DOHH2 (cell line): ENCODE results near the gene ALK.

Experiments used
- H3F3A ChIP-seq: fragments of 200-600 bp; sonication (generic), shearing (Covaris generic); 2 replicates; pipeline ENCODE4 v1.6.0; 2016; ENCODE audit warnings: antibody characterized with exemption, mild to moderate bottlenecking; ENCODE audit not compliant: control insufficient read depth, insufficient read depth
- H3K27ac ChIP-seq: fragments of 200-600 bp; sonication (generic); 2 replicates; pipeline ENCODE4 v1.5.1; 2014; ENCODE audit warnings: low read depth, mild to moderate bottlenecking, low read length, moderate library complexity
- H3K27me3 ChIP-seq: fragments of 200-600 bp; sonication (generic); 2 replicates; pipeline ENCODE4 v1.6.1; 2014; ENCODE audit warnings: mild to moderate bottlenecking, low read length, mixed read lengths; ENCODE audit not compliant: control insufficient read depth
- H3K36me3 ChIP-seq: fragments of 200-600 bp; sonication (generic); 2 replicates; pipeline ENCODE4 v1.6.1; 2014; ENCODE audit warnings: mild to moderate bottlenecking, low read length, moderate library complexity, mixed read lengths; ENCODE audit not compliant: control insufficient read depth
- H3K4me1 ChIP-seq: fragments of 200-600 bp; sonication (generic); 2 replicates; pipeline ENCODE4 v1.6.1; 2014; ENCODE audit warnings: mild to moderate bottlenecking, low read length, mixed read lengths; ENCODE audit not compliant: control insufficient read depth
- H3K4me2 ChIP-seq: fragments of 200-600 bp; sonication (generic); 2 replicates; pipeline ENCODE4 v1.6.0; 2014; ENCODE audit warnings: mild to moderate bottlenecking, low read length, moderate library complexity
- H3K4me3 ChIP-seq: fragments of 200-600 bp; sonication (generic); 2 replicates; pipeline ENCODE4 v1.5.1; 2014; ENCODE audit warnings: mild to moderate bottlenecking, low read length, mixed read lengths
- H3K79me2 ChIP-seq: fragments of 200-600 bp; sonication (generic); 2 replicates; pipeline ENCODE4 v1.6.1; 2014; ENCODE audit warnings: mild to moderate bottlenecking, low read length, mixed read lengths; ENCODE audit not compliant: control insufficient read depth
- H3K9me2 ChIP-seq: fragments of 200-600 bp; sonication (generic); replicated peaks from 2 replicates; pipeline ENCODE4 v1.6.1; 2014; ENCODE audit warnings: mild to moderate bottlenecking, low read length, mixed read lengths; ENCODE audit not compliant: control insufficient read depth
- H3K9me3 ChIP-seq: fragments of 200-600 bp; sonication (generic); 2 replicates; pipeline ENCODE4 v1.6.1; 2014; ENCODE audit warnings: antibody characterized with exemption, low read length, mixed read lengths; ENCODE audit not compliant: control insufficient read depth, insufficient read depth
- H4K20me1 ChIP-seq: fragments of 200-600 bp; sonication (generic); 2 replicates; pipeline ENCODE4 v1.6.0; 2014; ENCODE audit warnings: low read depth, mild to moderate bottlenecking, antibody characterized with exemption, low read length, moderate library complexity; ENCODE audit not compliant: control insufficient read depth, insufficient read depth
- EZH2phosphoT487 ChIP-seq: fragments of 200-600 bp; sonication (generic); IDR thresholded peaks from 2 replicates; pipeline ENCODE4 v1.6.1; 2017; ENCODE audit warnings: borderline replicate concordance, mild to moderate bottlenecking, antibody characterized with exemption, low read length, moderate library complexity, mixed read lengths
- TF ChIP-seq, protein P1 (sequence below): fragments of 200-600 bp; sonication (generic); IDR thresholded peaks from one replicate; pipeline ENCODE4 v1.5.1; 2014; ENCODE audit warnings: antibody characterized with exemption, mild to moderate bottlenecking, low read depth, low read length; ENCODE audit not compliant: poor library complexity, severe bottlenecking

The ALK gene

DNA sequence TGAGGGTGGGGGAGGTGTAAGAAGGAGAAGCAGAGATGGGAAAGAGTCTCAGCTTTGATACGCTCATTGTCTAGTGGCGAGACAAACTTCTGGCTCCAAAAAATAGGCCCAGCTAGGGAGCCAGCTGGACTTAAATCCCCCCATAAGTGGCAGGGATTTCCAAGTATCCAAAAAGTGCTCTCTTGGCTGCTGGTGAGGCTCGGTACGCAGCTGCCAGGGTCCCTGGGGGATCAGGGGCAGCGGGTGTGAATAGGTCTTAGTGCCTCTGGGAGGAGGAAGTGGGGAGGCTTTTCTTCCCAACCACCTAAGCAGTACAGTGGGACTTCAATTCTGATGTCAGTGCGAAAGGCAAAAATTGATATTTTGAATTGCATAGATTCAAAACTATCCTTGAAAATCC lies 73.5 kb downstream of the ALK start:
- Histone ChIP-seq H3K4me1 (no peaks in the 10 kb centered on the region), H3K27me3 (peaks cover 5% of the 10 kb centered on the region; the same call in 1 of the 2 replicates), H4K20me1 (no peaks in the 10 kb centered on the region), H3K27ac (no peak overlapping the region), H3K4me2 (no peak overlapping the region), H3K9me3 (no peaks in the 10 kb centered on the region), H3K36me3 (no peaks in the 10 kb centered on the region), H3K79me2 (no peaks in the 10 kb centered on the region), H3F3A (no peaks in the 10 kb centered on the region), H3K4me3 (no peak overlapping the region), H3K9me2 (no peaks in the 10 kb centered on the region)
- TF ChIP-seq, protein P1, sequence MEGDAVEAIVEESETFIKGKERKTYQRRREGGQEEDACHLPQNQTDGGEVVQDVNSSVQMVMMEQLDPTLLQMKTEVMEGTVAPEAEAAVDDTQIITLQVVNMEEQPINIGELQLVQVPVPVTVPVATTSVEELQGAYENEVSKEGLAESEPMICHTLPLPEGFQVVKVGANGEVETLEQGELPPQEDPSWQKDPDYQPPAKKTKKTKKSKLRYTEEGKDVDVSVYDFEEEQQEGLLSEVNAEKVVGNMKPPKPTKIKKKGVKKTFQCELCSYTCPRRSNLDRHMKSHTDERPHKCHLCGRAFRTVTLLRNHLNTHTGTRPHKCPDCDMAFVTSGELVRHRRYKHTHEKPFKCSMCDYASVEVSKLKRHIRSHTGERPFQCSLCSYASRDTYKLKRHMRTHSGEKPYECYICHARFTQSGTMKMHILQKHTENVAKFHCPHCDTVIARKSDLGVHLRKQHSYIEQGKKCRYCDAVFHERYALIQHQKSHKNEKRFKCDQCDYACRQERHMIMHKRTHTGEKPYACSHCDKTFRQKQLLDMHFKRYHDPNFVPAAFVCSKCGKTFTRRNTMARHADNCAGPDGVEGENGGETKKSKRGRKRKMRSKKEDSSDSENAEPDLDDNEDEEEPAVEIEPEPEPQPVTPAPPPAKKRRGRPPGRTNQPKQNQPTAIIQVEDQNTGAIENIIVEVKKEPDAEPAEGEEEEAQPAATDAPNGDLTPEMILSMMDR = no peak
- TF ChIP-seq EZH2phosphoT487 = no peak

DNA sequence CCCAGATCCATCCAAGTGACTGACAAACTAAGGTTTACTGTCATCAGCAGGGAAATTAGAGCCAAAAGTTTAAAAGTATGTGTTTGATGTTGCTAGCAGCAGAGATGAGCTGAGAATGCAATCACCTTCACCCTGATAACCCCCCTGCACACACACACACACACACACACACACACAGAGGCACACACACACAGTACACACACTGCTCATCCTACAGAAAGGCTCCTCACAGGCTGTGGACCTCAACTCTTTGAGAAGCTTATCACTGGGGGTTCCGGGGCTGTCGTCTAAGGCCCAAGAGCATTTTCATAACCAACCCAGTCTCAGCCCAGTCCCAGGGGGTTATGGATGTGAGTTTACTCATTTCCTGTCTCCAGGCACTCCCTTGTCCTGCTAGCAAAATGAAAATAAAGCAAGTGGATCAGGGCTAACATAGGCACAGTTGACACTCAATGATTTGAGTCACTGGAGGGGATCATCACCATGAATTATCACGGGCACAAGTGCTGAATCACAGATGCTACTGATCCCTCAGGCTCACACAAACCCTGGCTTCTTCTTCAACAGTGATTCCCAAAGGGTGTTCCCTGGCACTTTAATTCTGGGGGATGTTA lies 76.6 kb downstream of the ALK start:
- Histone ChIP-seq H3K4me1 (no peaks in the 10 kb centered on the region), H3F3A (no peaks in the 10 kb centered on the region), H3K27ac (no peak overlapping the region), H3K4me2 (no peak overlapping the region), H3K36me3 (no peaks in the 10 kb centered on the region), H3K4me3 (no peak overlapping the region), H3K27me3 (peaks cover 5% of the 10 kb centered on the region; the same call in 1 of the 2 replicates), H3K9me2 (no peaks in the 10 kb centered on the region), H4K20me1 (no peaks in the 10 kb centered on the region), H3K9me3 (no peaks in the 10 kb centered on the region), H3K79me2 (no peaks in the 10 kb centered on the region)
- TF ChIP-seq EZH2phosphoT487 = no peak

DNA sequence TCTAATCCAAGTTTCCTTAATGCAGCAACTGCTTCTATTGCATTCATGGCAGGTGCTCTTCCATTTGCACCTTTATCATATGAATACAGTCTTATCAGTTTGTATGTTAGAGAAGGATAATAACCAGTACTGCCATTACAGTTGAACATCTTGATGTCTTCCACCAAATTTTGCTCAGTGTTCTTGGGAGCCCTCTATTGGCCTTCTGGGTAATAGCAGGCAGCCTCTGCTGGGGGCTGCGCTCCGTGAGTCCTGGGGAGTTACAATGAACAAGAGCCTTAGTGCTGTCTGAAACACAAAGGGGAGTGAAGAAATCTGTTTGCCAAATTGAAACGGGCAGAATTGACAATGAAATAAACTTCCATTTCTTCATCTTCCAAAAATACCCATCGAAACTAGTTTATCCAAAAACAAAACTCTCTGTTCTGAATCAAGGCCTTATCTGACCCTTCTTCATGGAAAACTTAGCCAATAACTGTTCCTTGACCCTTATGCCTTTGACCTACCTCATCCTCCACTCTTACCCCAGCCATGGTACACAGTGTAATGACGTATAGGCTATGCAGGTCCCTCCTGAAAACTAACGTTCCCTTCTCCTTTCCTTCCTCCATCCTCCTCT lies 79.9 kb downstream of the ALK start:
- TF ChIP-seq, protein P1 = peak; percentile 90
- no peak for TF ChIP-seq EZH2phosphoT487
- no peaks in the 10 kb centered on the region; the same call in 1 of the 2 replicates for H3K27me3 ChIP-seq

DNA sequence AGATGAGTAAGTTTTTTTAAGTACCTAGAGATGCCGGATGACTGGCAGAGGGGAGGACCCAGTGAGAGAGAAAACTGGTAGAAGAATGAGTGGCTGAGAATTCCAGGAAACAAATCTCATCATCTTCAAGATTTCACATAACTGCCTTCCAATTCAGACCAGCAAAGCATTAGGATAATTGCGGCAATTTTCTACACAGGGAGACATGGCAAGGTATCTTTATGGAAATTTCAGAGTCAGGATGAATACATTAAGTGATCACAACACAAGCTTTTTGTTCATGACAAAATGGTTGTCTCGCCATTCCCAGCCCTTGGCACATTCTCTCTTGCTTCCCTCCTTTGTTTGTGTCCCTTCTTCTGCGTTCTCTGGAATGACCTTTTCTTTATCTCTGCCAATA lies 82.1 kb downstream of the ALK start:
- no peaks in the 10 kb centered on the region for H3K4me1 ChIP-seq
- no peak overlapping the region for H3K4me3 ChIP-seq
- no peaks in the 10 kb centered on the region for H3F3A ChIP-seq
- TF ChIP-seq, protein P1 = no peak
- no peak for TF ChIP-seq EZH2phosphoT487
- no peaks in the 10 kb centered on the region for H3K9me3 ChIP-seq
- H4K20me1 ChIP-seq = no peaks in the 10 kb centered on the region
- no peak overlapping the region for H3K4me2 ChIP-seq
- H3K79me2 ChIP-seq = no peaks in the 10 kb centered on the region
- no peaks in the 10 kb centered on the region for H3K9me2 ChIP-seq
- no peak overlapping the region for H3K27ac ChIP-seq
- H3K36me3 ChIP-seq = no peaks in the 10 kb centered on the region
- H3K27me3 ChIP-seq = no peaks in the 10 kb centered on the region; the same call in 1 of the 2 replicates

More for the DNA sequence above, 79.9 kb downstream of the ALK start:
- Histone ChIP-seq H3K4me3 (no peak overlapping the region), H3K79me2 (no peaks in the 10 kb centered on the region), H3K4me1 (no peaks in the 10 kb centered on the region), H3K9me2 (no peaks in the 10 kb centered on the region), H3K27ac (no peak overlapping the region), H3K4me2 (no peak overlapping the region), H3F3A (no peaks in the 10 kb centered on the region), H3K9me3 (no peaks in the 10 kb centered on the region), H3K36me3 (no peaks in the 10 kb centered on the region), H4K20me1 (no peaks in the 10 kb centered on the region)
